ENCODE measurements around the gene CAPN8.

The CAPN8 gene

DNA sequence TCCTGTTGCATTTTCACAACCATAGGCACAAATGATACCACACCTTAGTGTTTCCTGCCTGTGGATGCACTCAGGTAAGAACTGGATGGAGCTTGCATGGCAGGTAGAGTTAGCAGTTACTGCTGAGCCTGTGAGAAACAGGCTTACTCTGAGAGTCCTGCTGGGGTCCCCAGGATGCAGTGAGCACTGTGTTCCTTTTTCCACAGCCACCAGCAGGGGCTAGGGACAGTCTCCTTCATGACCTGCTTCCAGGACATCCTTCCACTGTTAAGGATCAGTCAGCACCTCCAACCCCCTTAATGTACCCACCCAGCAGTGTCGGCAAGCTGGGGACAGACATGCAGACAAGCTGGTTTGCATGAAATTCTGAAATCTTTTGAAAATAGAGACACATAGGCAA lies 16.3 kb downstream of the CAPN8 start:
- DNase-seq (ENCODE audit: extremely low read depth, insufficient read length) = no peak
- no peaks in the 10 kb centered on the region for H3K36me3 ChIP-seq (ENCODE audit: control insufficient read depth, insufficient read depth, low read length)
- H3K4me3 ChIP-seq (replicated peaks; ENCODE audit: low read depth, low read length) = no peak overlapping the region

DNA sequence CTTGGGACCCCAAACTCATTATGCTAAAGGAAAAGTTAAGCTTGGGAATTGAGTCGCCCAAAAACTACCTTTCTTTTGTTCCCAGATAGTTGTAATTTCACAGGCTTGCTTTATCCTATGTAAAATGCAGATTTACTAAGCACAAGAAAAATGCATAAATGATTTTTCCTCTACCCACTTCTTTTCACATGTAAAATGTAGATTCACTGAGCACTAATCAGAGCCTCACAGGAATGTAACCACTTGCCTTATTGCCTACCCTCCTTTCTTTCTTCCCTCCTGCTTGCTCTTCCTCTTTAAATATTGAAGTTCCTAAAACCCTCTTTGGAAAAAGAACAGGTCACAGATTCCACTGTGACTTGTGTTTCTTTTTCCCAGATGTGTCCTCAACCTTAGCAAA lies 18.3 kb downstream of the CAPN8 start:
- DNase-seq (ENCODE audit: extremely low read depth, insufficient read length) = no peak
- Histone ChIP-seq H3K27me3 (replicated peaks; ENCODE audit: control insufficient read depth, insufficient read depth, low read length) (peaks cover 1% of the 10 kb centered on the region), H3K4me3 (replicated peaks; ENCODE audit: low read depth, low read length) (no peak overlapping the region), H3K36me3 (ENCODE audit: control insufficient read depth, insufficient read depth, low read length) (no peaks in the 10 kb centered on the region)
- TF ChIP-seq, protein P1, sequence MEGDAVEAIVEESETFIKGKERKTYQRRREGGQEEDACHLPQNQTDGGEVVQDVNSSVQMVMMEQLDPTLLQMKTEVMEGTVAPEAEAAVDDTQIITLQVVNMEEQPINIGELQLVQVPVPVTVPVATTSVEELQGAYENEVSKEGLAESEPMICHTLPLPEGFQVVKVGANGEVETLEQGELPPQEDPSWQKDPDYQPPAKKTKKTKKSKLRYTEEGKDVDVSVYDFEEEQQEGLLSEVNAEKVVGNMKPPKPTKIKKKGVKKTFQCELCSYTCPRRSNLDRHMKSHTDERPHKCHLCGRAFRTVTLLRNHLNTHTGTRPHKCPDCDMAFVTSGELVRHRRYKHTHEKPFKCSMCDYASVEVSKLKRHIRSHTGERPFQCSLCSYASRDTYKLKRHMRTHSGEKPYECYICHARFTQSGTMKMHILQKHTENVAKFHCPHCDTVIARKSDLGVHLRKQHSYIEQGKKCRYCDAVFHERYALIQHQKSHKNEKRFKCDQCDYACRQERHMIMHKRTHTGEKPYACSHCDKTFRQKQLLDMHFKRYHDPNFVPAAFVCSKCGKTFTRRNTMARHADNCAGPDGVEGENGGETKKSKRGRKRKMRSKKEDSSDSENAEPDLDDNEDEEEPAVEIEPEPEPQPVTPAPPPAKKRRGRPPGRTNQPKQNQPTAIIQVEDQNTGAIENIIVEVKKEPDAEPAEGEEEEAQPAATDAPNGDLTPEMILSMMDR (IDR thresholded peaks at IDR 0.05; ENCODE audit: insufficient read depth, low read length, poor library complexity, severe bottlenecking) = no peak

More for the DNA sequence above, 16.3 kb downstream of the CAPN8 start:
- H3K27me3 ChIP-seq (replicated peaks; ENCODE audit: control insufficient read depth, insufficient read depth, low read length) = no peaks in the 10 kb centered on the region; the same call in 1 of the 2 replicates
- TF ChIP-seq, protein P1 (IDR thresholded peaks at IDR 0.05; ENCODE audit: insufficient read depth, low read length, poor library complexity, severe bottlenecking) = no peak

DNA sequence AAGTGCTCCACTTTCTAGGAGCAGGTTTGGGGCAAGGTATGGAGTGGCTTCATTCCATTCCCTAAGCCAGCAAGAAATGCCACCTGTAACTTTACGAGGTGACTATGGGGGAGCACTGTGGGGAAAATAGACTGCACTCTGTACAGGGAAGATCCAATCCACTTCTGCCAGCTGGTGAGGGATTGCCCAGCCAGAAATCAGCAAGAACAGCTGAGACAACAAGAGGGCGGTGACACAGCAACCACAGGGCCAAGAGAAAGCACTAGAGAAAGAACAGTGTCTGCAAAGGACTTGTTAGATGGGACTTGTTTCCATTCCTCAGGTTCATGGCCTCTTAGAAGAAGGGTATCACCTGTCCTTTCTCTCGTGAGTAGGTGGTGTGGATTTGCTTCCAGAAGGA lies 19.6 kb downstream of the CAPN8 start:
- Histone ChIP-seq H3K27me3 (replicated peaks; ENCODE audit: control insufficient read depth, insufficient read depth, low read length) (peaks cover 1% of the 10 kb centered on the region), H3K36me3 (ENCODE audit: control insufficient read depth, insufficient read depth, low read length) (no peaks in the 10 kb centered on the region), H3K4me3 (replicated peaks; ENCODE audit: low read depth, low read length) (no peak overlapping the region)
- TF ChIP-seq, protein P1 (IDR thresholded peaks at IDR 0.05; ENCODE audit: insufficient read depth, low read length, poor library complexity, severe bottlenecking) = no peak
- DNase-seq (ENCODE audit: extremely low read depth, insufficient read length) = no peak

DNA sequence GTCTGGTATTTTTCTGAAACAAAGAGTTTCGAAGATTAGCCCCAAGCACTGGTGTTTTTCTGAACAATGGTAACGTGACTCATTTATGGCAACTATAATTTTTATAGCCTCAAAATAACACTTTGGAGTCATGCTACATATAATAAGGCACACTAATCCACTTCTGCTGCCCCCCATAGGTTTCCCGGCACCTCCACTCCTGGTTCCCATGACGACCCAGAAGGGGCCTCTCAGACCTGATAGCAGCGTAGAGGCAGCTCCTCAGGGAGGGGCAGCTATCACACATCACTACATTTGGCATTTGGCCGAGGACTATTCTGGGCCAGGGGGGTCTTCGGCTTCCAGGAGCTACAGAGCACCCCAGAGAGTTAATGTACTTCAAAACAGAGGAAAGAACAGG lies 23.3 kb downstream of the CAPN8 start:
- TF ChIP-seq, protein P1 (IDR thresholded peaks at IDR 0.05; ENCODE audit: insufficient read depth, low read length, poor library complexity, severe bottlenecking) = no peak
- Histone ChIP-seq H3K27me3 (replicated peaks; ENCODE audit: control insufficient read depth, insufficient read depth, low read length) (peaks cover 1% of the 10 kb centered on the region), H3K36me3 (ENCODE audit: control insufficient read depth, insufficient read depth, low read length) (no peaks in the 10 kb centered on the region), H3K4me3 (replicated peaks; ENCODE audit: low read depth, low read length) (no peak overlapping the region)
- DNase-seq (ENCODE audit: extremely low read depth, insufficient read length) = no peak

DNA sequence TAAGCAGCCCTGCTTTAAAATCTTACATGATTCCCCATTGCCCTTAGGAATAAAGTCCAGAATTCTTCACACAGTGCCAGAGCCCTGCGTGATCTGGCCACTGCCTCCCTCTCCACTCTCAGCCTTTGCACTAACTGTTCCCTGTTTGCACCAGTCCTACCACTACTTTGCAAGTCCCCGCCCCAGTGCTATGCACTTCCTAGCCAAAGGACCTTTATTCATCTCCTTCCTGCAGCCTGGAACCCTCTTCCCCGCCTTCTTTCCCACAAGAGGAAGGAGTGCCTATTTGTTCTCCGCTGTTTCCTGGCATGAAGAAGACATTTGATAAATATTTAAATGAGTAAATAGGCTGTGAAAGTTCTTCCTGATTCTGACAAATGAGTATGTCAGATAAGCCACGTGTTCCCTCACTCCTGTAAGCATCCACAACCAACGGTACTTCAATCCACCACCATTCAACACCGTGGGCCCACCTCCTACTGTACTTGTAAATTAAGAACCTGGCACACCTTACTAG lies 23.9 kb downstream of the CAPN8 start:
- no peak overlapping the region for H3K4me3 ChIP-seq (replicated peaks; ENCODE audit: low read depth, low read length)
- H3K36me3 ChIP-seq (ENCODE audit: control insufficient read depth, insufficient read depth, low read length) = no peaks in the 10 kb centered on the region
- H3K27me3 ChIP-seq (replicated peaks; ENCODE audit: control insufficient read depth, insufficient read depth, low read length) = peaks cover 1% of the 10 kb centered on the region
- TF ChIP-seq, protein P1 (IDR thresholded peaks at IDR 0.05; ENCODE audit: insufficient read depth, low read length, poor library complexity, severe bottlenecking) = no peak
- DNase-seq (ENCODE audit: extremely low read depth, insufficient read length) = no peak

DNA sequence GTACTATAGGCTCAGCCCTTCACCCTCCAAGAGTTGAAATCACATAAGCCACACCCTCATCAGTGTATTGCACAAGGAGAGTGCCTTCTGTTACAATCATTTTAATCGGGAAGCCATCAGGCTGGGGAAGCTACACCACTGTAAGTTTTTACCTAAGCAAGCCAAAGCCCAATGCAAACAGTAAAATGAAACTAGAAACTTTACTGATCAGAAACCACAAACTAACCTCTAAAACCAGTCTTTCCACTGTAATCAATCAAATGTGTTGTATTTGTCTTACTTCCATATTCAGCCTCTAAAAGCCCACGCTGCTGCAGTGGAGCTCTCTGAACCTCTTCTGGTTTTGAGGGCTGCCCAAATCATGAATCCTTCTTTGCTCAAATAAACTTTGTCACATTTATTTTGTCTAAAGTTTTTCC lies 26.2 kb downstream of the CAPN8 start:
- no peak for DNase-seq (ENCODE audit: extremely low read depth, insufficient read length)
- peaks cover 1% of the 10 kb centered on the region for H3K27me3 ChIP-seq (replicated peaks; ENCODE audit: control insufficient read depth, insufficient read depth, low read length)
- H3K4me3 ChIP-seq (replicated peaks; ENCODE audit: low read depth, low read length) = no peak overlapping the region
- no peaks in the 10 kb centered on the region for H3K36me3 ChIP-seq (ENCODE audit: control insufficient read depth, insufficient read depth, low read length)
- TF ChIP-seq, protein P1 (IDR thresholded peaks at IDR 0.05; ENCODE audit: insufficient read depth, low read length, poor library complexity, severe bottlenecking) = no peak

All from GM06990 (cell line).